T-helper 2 cell (primary cell): ENCODE results near the gene TSHR.
A peak's percentile ranks its signal among the peaks of the same experiment; 100 is the strongest.
"Not testable (repeated sequence)": the region's sequence is repeated elsewhere in the genome, so short reads cannot be mapped to it uniquely, and the experiment has no call there.

Source experiments
- DNase-seq, 5 experiments: peaks; one replicate each; pipeline versions ENCODE4 v3.0.0 to v3.0.0-alpha.2; 2012 to 2022

Gene TSHR

GRCh38 chr14:80951491-80951890 is 3.9 kb upstream of the TSHR start:
- no peak for DNase-seq

- DNase-seq: not testable (repeated sequence)
Observed at GRCh38 chr14:80953211-80953610, 2.2 kb upstream of the TSHR start.

GRCh38 chr14:80954687-80955299 is 628 bp upstream of the TSHR start:
- DNase-seq: peak; percentile 52 to 85 (median 58)

- DNase-seq: peak in 1 of 5 experiments; percentile 47
Observed at GRCh38 chr14:80956102-80956501, 681 bp downstream of the TSHR start.

GRCh38 chr14:80956922-80957321 is 1.5 kb downstream of the TSHR start:
- peak in 1 of 5 experiments; percentile 27 for DNase-seq

GRCh38 chr14:80957613-80958012 is 2.2 kb downstream of the TSHR start:
- no peak for DNase-seq

GRCh38 chr14:80958226-80958625 is 2.8 kb downstream of the TSHR start:
- peak in 1 of 5 experiments; percentile 44 for DNase-seq

- DNase-seq: peak in 1 of 5 experiments; percentile 16
Observed at GRCh38 chr14:80958939-80959338, 3.5 kb downstream of the TSHR start.

GRCh38 chr14:80959496-80959895 is 4.1 kb downstream of the TSHR start:
- DNase-seq: peak in 4 of 5 experiments; percentile 30 to 99 (median 41)

- DNase-seq: no peak
Observed at GRCh38 chr14:80965037-80965436, 9.6 kb downstream of the TSHR start.

- peak in 2 of 5 experiments; percentile 22 to 92 for DNase-seq
Observed at GRCh38 chr14:80973931-80974641, 18.7 kb downstream of the TSHR start.

GRCh38 chr14:80974679-80975078 is 19.3 kb downstream of the TSHR start:
- DNase-seq: no peak

GRCh38 chr14:80977221-80977620 is 21.8 kb downstream of the TSHR start:
- peak in 1 of 5 experiments; percentile 64 for DNase-seq

GRCh38 chr14:80978403-80978802 is 23.0 kb downstream of the TSHR start:
- DNase-seq: peak in 2 of 5 experiments; percentile 4 to 85

GRCh38 chr14:80979951-80980350 is 24.5 kb downstream of the TSHR start:
- no peak for DNase-seq

- DNase-seq: no peak
Observed at GRCh38 chr14:80981156-80981555, 25.7 kb downstream of the TSHR start.

GRCh38 chr14:80981673-80982072 is 26.3 kb downstream of the TSHR start:
- DNase-seq: no peak

- DNase-seq: no peak
Observed at GRCh38 chr14:80982711-80983110, 27.3 kb downstream of the TSHR start.

GRCh38 chr14:80987235-80988032 is 32.0 kb downstream of the TSHR start:
- DNase-seq: peak in 4 of 5 experiments; percentile 40 to 75 (median 46)

- no peak for DNase-seq
Observed at GRCh38 chr14:80988192-80988591, 32.8 kb downstream of the TSHR start.

- peak in 1 of 5 experiments; percentile 48 for DNase-seq
Observed at GRCh38 chr14:80988735-80989429, 33.5 kb downstream of the TSHR start.

- DNase-seq: no peak
Observed at GRCh38 chr14:80992580-80992979, 37.2 kb downstream of the TSHR start.
